Gastrocnemius medialis (tissue), 4 donors: ENCODE results near the gene APOC3.

Experiments used
- POLR2A ChIP-seq, 2 donors: fragments of 450-650 bp; IDR thresholded peaks; one replicate each; pipeline ENCODE4 v1.6.1; 2017; ENCODE audit warnings: antibody characterized with exemption in 2 of 2, mild to moderate bottlenecking in 2 of 2, moderate library complexity in 2 of 2
- TF ChIP-seq, protein P1 (sequence below), 5 experiments: fragments of 450-650 bp in 3 of 5; fragments of 200-600 bp in 2 of 5; sonication (generic) in 2 of 5; IDR thresholded peaks in 4 of 5; conservative IDR thresholded peaks in 1 of 5; 1 replicate in 4 of 5; 2 replicates in 1 of 5; pipeline ENCODE4 v1.5.1; 2016 to 2019; ENCODE audit warnings: antibody characterized with exemption in 5 of 5, mild to moderate bottlenecking in 3 of 5, moderate library complexity in 3 of 5

DNA sequence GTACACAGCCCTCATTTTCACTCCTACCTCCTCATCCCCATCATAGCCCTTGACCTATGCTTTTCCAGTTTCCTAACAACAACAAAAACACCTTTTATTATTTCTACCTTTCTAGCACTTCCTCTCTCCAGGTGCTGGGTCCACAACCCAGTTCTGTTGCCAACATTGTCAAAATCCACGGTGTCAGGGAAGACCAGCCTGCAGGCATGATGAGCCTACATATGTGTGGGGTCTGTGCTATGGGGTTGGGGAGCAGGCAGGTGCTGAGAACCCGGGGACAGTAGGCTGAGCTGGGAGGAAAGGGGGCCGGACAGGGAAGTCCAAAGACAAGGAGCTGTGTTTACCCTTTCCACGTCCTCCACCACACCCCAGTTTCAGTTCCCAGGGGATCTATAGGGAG lies 41.2 kb upstream of the APOC3 start:
- no peak for TF ChIP-seq POLR2A (IDR thresholded peaks at IDR 0.05)
- TF ChIP-seq, protein P1, sequence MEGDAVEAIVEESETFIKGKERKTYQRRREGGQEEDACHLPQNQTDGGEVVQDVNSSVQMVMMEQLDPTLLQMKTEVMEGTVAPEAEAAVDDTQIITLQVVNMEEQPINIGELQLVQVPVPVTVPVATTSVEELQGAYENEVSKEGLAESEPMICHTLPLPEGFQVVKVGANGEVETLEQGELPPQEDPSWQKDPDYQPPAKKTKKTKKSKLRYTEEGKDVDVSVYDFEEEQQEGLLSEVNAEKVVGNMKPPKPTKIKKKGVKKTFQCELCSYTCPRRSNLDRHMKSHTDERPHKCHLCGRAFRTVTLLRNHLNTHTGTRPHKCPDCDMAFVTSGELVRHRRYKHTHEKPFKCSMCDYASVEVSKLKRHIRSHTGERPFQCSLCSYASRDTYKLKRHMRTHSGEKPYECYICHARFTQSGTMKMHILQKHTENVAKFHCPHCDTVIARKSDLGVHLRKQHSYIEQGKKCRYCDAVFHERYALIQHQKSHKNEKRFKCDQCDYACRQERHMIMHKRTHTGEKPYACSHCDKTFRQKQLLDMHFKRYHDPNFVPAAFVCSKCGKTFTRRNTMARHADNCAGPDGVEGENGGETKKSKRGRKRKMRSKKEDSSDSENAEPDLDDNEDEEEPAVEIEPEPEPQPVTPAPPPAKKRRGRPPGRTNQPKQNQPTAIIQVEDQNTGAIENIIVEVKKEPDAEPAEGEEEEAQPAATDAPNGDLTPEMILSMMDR (IDR thresholded peaks at IDR 0.05 in 4 of 5, conservative IDR thresholded peaks at IDR 0.05 in 1 of 5): no peak
